Measurements from ENCODE around the gene SERPINE2. TPM values are rescaled to one million over a fixed set of nuclear protein-coding genes. Genes with fewer than 3 reads are reported as not detected.
A peak's percentile ranks its signal among the peaks of the same experiment; 100 is the strongest.

Gene SERPINE2
- total RNA-seq, 1 experiment from 2014 or later = 93.3 TPM

DNA sequence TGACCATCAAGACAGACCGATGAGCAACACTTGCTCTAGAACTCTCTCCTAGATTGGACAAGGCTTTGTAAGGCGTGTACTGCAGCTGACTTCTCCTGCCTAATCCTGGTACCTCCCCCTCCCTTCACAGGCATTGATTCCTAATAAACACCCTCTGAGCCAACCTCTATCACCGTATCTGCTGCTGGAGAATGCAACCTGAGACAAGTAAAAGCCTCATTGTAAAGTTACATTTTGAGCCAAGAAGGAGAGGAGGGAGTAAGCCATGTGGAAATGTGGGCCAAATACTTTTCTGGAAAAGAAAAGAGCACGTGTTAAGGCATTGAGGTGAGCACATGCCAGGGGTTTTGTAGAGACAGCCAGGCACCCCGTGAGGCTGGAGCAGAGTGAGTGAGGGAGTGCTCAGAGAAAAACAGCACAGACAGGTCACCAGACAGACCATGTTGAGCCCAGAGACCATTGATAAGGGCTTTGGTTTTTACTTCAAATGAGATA, 91.3 kb downstream of the SERPINE2 start:
- DNase-seq (ENCODE audit: low read depth, low spot score) (no peak), ATAC-seq (peak; percentile 41)
- no peaks in the 10 kb centered on the region for H3K9me3 ChIP-seq (ENCODE audit: control insufficient read depth in 1 of 2, insufficient read depth in 1 of 2, low read depth in 1 of 2, low read length in 2 of 2)
- no peaks in the 10 kb centered on the region for H3K36me3 ChIP-seq (ENCODE audit: control insufficient read depth in 1 of 2, insufficient read depth in 2 of 2, low read length in 2 of 2)
- no peaks in the 10 kb centered on the region for H3K9me2 ChIP-seq (ENCODE audit: insufficient read depth)
- peaks cover 11 to 29% of the 10 kb centered on the region in 2 experiments; a peak in 3 of 4 replicates for H3K4me1 ChIP-seq (ENCODE audit: control insufficient read depth in 1 of 2, insufficient read depth in 2 of 2, low read length in 2 of 2)
- H3K27me3 ChIP-seq (ENCODE audit: insufficient read depth, low read length) = no peaks in the 10 kb centered on the region
- BruUV-seq (replicated peaks) = no TSS peak
- CTCF ChIA-PET = no interaction called here
- RAD21 ChIA-PET (ENCODE audit: low non-redundant PET in 1 of 2, low total read pairs in 2 of 2, uncharacterized antibody in 2 of 2, unreplicated experiment in 2 of 2) = no interaction called here
- H3K79me2 ChIP-seq (ENCODE audit: insufficient read depth, low read length) = peaks cover 22% of the 10 kb centered on the region
- H3K4me3 ChIP-seq (replicated peaks in 1 of 2; ENCODE audit: low read depth in 1 of 2, low read length in 2 of 2) = no peak overlapping the region
- TF ChIP-seq RAD21 (IDR thresholded peaks at IDR 0.05; ENCODE audit: low read depth) (no peak), TCF7L2 (IDR thresholded peaks at IDR 0.05; ENCODE audit: borderline replicate concordance, extremely low read depth, insufficient read depth, insufficient read length) (no peak), EGR1 (IDR thresholded peaks at IDR 0.05; ENCODE audit: low read depth) (no peak), YY1 (IDR thresholded peaks at IDR 0.05; ENCODE audit: extremely low read depth, insufficient replicate concordance, low read depth, low read length) (no peak)
- peak overlapping the region; percentile 56 for H2AFZ ChIP-seq (ENCODE audit: low read depth, low read length, poor library complexity, severe bottlenecking)
- POLR2A ChIA-PET = no interaction called here
- intact Hi-C loops (cut with micrococcal nuclease) = loop anchor here (10.0 kb wide), 2 partner anchors 113 to 253 kb away; partner anchors contain the start of gene AP1S3
- H3K4me2 ChIP-seq (ENCODE audit: low read length) = peak overlapping the region; percentile 30; the same call in 1 of the 2 replicates
- no peak overlapping the region for H3K9ac ChIP-seq (ENCODE audit: low read length)
- H4K20me1 ChIP-seq (ENCODE audit: insufficient read depth) = no peaks in the 10 kb centered on the region
- no peak overlapping the region for H3K27ac ChIP-seq (ENCODE audit: low read depth, low read length)

DNA sequence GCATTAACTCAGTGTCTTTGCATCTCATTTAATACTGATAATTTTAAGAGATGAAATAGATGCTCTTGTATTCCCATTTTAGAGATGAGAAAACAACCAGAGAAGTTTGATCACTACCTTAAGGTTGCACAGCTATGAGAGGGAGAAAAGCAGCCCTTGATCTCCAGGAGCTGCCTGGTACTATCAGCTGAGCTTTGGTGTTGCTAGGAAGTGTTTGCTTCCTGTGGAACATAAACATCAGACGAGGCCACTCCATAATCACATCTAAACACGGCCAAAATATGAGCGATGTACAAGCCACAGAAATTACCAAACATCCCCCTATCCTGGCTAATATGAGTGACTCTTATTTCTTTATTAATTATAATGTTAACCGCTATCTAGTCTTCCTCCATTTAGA, 93.3 kb downstream of the SERPINE2 start:
- no peaks in the 10 kb centered on the region for H3K9me2 ChIP-seq (ENCODE audit: insufficient read depth)
- H4K20me1 ChIP-seq (ENCODE audit: insufficient read depth) = no peaks in the 10 kb centered on the region
- ChIA-PET POLR2A (no interaction called here), CTCF (no interaction called here), RAD21 (ENCODE audit: low non-redundant PET in 1 of 2, low total read pairs in 2 of 2, uncharacterized antibody in 2 of 2, unreplicated experiment in 2 of 2) (no interaction called here)
- peaks cover 18 to 38% of the 10 kb centered on the region in 2 experiments for H3K4me1 ChIP-seq (ENCODE audit: control insufficient read depth in 1 of 2, insufficient read depth in 2 of 2, low read length in 2 of 2)
- no peak for ATAC-seq
- no peaks in the 10 kb centered on the region for H3K27me3 ChIP-seq (ENCODE audit: insufficient read depth, low read length)
- H3K36me3 ChIP-seq (ENCODE audit: control insufficient read depth in 1 of 2, insufficient read depth in 2 of 2, low read length in 2 of 2) = no peaks in the 10 kb centered on the region
- no peak for DNase-seq (ENCODE audit: low read depth, low spot score)
- peaks cover 33% of the 10 kb centered on the region for H3K79me2 ChIP-seq (ENCODE audit: insufficient read depth, low read length)
- H3K9ac ChIP-seq (ENCODE audit: low read length) = peak overlapping the region; percentile 88
- intact Hi-C loops (cut with micrococcal nuclease) = loop anchor here (10.0 kb wide), 2 partner anchors 111 to 251 kb away; partner anchors contain the start of gene AP1S3
- H3K4me3 ChIP-seq (replicated peaks in 1 of 2; ENCODE audit: low read depth in 1 of 2, low read length in 2 of 2) = peak overlapping the region; percentile 75 to 95
- H3K27ac ChIP-seq (ENCODE audit: low read depth, low read length) = no peak overlapping the region
- peak overlapping the region; percentile 90 for H2AFZ ChIP-seq (ENCODE audit: low read depth, low read length, poor library complexity, severe bottlenecking)
- H3K9me3 ChIP-seq (ENCODE audit: control insufficient read depth in 1 of 2, insufficient read depth in 1 of 2, low read depth in 1 of 2, low read length in 2 of 2) = no peaks in the 10 kb centered on the region
- peak overlapping the region; percentile 88 for H3K4me2 ChIP-seq (ENCODE audit: low read length)
- BruUV-seq (replicated peaks) = no TSS peak
- TF ChIP-seq EZH2 (IDR thresholded peaks at IDR 0.05) (no peak), ELF1 (IDR thresholded peaks at IDR 0.05; ENCODE audit: borderline replicate concordance, low read depth) (no peak), RAD21 (IDR thresholded peaks at IDR 0.05; ENCODE audit: low read depth) (no peak), TCF7L2 (IDR thresholded peaks at IDR 0.05; ENCODE audit: borderline replicate concordance, extremely low read depth, insufficient read depth, insufficient read length) (no peak), JUND (IDR thresholded peaks at IDR 0.05) (no peak)
- TF ChIP-seq, protein P1, sequence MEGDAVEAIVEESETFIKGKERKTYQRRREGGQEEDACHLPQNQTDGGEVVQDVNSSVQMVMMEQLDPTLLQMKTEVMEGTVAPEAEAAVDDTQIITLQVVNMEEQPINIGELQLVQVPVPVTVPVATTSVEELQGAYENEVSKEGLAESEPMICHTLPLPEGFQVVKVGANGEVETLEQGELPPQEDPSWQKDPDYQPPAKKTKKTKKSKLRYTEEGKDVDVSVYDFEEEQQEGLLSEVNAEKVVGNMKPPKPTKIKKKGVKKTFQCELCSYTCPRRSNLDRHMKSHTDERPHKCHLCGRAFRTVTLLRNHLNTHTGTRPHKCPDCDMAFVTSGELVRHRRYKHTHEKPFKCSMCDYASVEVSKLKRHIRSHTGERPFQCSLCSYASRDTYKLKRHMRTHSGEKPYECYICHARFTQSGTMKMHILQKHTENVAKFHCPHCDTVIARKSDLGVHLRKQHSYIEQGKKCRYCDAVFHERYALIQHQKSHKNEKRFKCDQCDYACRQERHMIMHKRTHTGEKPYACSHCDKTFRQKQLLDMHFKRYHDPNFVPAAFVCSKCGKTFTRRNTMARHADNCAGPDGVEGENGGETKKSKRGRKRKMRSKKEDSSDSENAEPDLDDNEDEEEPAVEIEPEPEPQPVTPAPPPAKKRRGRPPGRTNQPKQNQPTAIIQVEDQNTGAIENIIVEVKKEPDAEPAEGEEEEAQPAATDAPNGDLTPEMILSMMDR (IDR thresholded peaks at IDR 0.05 in 2 of 3, conservative IDR thresholded peaks at IDR 0.05 in 1 of 3; ENCODE audit: borderline replicate concordance in 1 of 3, insufficient read depth in 1 of 3, low read depth in 2 of 3, low read length in 2 of 3) = no peak
- TF ChIP-seq, protein P2, sequence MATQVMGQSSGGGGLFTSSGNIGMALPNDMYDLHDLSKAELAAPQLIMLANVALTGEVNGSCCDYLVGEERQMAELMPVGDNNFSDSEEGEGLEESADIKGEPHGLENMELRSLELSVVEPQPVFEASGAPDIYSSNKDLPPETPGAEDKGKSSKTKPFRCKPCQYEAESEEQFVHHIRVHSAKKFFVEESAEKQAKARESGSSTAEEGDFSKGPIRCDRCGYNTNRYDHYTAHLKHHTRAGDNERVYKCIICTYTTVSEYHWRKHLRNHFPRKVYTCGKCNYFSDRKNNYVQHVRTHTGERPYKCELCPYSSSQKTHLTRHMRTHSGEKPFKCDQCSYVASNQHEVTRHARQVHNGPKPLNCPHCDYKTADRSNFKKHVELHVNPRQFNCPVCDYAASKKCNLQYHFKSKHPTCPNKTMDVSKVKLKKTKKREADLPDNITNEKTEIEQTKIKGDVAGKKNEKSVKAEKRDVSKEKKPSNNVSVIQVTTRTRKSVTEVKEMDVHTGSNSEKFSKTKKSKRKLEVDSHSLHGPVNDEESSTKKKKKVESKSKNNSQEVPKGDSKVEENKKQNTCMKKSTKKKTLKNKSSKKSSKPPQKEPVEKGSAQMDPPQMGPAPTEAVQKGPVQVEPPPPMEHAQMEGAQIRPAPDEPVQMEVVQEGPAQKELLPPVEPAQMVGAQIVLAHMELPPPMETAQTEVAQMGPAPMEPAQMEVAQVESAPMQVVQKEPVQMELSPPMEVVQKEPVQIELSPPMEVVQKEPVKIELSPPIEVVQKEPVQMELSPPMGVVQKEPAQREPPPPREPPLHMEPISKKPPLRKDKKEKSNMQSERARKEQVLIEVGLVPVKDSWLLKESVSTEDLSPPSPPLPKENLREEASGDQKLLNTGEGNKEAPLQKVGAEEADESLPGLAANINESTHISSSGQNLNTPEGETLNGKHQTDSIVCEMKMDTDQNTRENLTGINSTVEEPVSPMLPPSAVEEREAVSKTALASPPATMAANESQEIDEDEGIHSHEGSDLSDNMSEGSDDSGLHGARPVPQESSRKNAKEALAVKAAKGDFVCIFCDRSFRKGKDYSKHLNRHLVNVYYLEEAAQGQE (IDR thresholded peaks at IDR 0.05; ENCODE audit: low read depth) = no peak
- TF ChIP-seq, protein P3, sequence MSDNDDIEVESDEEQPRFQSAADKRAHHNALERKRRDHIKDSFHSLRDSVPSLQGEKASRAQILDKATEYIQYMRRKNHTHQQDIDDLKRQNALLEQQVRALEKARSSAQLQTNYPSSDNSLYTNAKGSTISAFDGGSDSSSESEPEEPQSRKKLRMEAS (IDR thresholded peaks at IDR 0.05) = no peak

Measured in HCT116 (cell line).